ENCODE data around the gene PLSCR2. TPM values are rescaled to one million over a fixed set of nuclear protein-coding genes. Genes with fewer than 3 reads are reported as not detected.

PLSCR2 gene
- total and polyA plus RNA-seq, 4 donors: 0.25 TPM; not detected in 3

- 58% methylated on average over 1 of the region's 1 CpG for WGBS
These were observed 44.0 kb downstream of the PLSCR2 start for GRCh38 chr3:146425341-146425740.

GRCh38 chr3:146421819-146422759, 47.3 kb downstream of the PLSCR2 start:
- no peak overlapping the region for H3K27ac ChIP-seq (ENCODE audit: low read depth in 1 of 2, low read length in 2 of 2)
- 86% methylated on average over 5 of the region's 5 CpGs for WGBS
- peaks cover 0 to 3% (median 0%) of the 10 kb centered on the region in 4 donors for H3K9me3 ChIP-seq (ENCODE audit: control insufficient read depth in 4 of 4, low read length in 3 of 4)
- TF ChIP-seq RXRA (IDR thresholded peaks at IDR 0.05) (no peak), SP1 (IDR thresholded peaks at IDR 0.05) (no peak), FOXA1 (IDR thresholded peaks at IDR 0.05) (no peak), HNF4A (conservative IDR thresholded peaks at IDR 0.05) (no peak), YY1 (IDR thresholded peaks at IDR 0.05) (no peak), JUND (IDR thresholded peaks at IDR 0.05) (no peak), TAF1 (conservative IDR thresholded peaks at IDR 0.05) (no peak), GABPA (IDR thresholded peaks at IDR 0.05 in 1 of 2, conservative IDR thresholded peaks at IDR 0.05 in 1 of 2) (no peak)
- TF ChIP-seq, protein P1, sequence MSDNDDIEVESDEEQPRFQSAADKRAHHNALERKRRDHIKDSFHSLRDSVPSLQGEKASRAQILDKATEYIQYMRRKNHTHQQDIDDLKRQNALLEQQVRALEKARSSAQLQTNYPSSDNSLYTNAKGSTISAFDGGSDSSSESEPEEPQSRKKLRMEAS (IDR thresholded peaks at IDR 0.05): no peak
- TF ChIP-seq, protein P2, sequence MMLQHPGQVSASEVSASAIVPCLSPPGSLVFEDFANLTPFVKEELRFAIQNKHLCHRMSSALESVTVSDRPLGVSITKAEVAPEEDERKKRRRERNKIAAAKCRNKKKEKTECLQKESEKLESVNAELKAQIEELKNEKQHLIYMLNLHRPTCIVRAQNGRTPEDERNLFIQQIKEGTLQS (IDR thresholded peaks at IDR 0.05): no peak
- TF ChIP-seq, protein P3, sequence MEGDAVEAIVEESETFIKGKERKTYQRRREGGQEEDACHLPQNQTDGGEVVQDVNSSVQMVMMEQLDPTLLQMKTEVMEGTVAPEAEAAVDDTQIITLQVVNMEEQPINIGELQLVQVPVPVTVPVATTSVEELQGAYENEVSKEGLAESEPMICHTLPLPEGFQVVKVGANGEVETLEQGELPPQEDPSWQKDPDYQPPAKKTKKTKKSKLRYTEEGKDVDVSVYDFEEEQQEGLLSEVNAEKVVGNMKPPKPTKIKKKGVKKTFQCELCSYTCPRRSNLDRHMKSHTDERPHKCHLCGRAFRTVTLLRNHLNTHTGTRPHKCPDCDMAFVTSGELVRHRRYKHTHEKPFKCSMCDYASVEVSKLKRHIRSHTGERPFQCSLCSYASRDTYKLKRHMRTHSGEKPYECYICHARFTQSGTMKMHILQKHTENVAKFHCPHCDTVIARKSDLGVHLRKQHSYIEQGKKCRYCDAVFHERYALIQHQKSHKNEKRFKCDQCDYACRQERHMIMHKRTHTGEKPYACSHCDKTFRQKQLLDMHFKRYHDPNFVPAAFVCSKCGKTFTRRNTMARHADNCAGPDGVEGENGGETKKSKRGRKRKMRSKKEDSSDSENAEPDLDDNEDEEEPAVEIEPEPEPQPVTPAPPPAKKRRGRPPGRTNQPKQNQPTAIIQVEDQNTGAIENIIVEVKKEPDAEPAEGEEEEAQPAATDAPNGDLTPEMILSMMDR (IDR thresholded peaks at IDR 0.05; ENCODE audit: low read depth, low read length, missing input control): no peak
- no peak for DNase-seq (ENCODE audit: low spot score)
- no peaks in the 10 kb centered on the region for H3K27me3 ChIP-seq (ENCODE audit: control insufficient read depth in 4 of 4, insufficient read depth in 4 of 4, low read length in 3 of 4)
- no peaks in the 10 kb centered on the region for H3K4me1 ChIP-seq (ENCODE audit: control insufficient read depth in 4 of 4, insufficient read depth in 4 of 4, low read length in 3 of 4)
- no peak overlapping the region for H3K9ac ChIP-seq (ENCODE audit: low read depth in 1 of 2, low read length in 2 of 2)
- H3K4me3 ChIP-seq (ENCODE audit: low read depth in 1 of 3, low read length in 3 of 3): no peak overlapping the region
- no peaks in the 10 kb centered on the region for H3K36me3 ChIP-seq (ENCODE audit: control insufficient read depth in 4 of 4, insufficient read depth in 3 of 4, low read depth in 1 of 4, low read length in 3 of 4)

More at GRCh38 chr3:146425341-146425740, 44.0 kb downstream of the PLSCR2 start:
- no peaks in the 10 kb centered on the region for H3K27me3 ChIP-seq (ENCODE audit: control insufficient read depth in 4 of 4, insufficient read depth in 4 of 4, low read length in 3 of 4)
- no peak overlapping the region for H3K4me3 ChIP-seq (ENCODE audit: low read depth in 1 of 3, low read length in 3 of 3)
- no peaks in the 10 kb centered on the region for H3K36me3 ChIP-seq (ENCODE audit: control insufficient read depth in 4 of 4, insufficient read depth in 3 of 4, low read depth in 1 of 4, low read length in 3 of 4)
- peaks cover 0 to 3% (median 0%) of the 10 kb centered on the region in 4 donors for H3K9me3 ChIP-seq (ENCODE audit: control insufficient read depth in 4 of 4, low read length in 3 of 4)
- no peak for DNase-seq (ENCODE audit: low spot score)
- TF ChIP-seq HNF4G (IDR thresholded peaks at IDR 0.05): no peak
- no peak for TF ChIP-seq JUND (IDR thresholded peaks at IDR 0.05)
- no peak for TF ChIP-seq FOXA2 (IDR thresholded peaks at IDR 0.05)
- H3K9ac ChIP-seq (ENCODE audit: low read depth in 1 of 2, low read length in 2 of 2): no peak overlapping the region
- no peak overlapping the region for H3K27ac ChIP-seq (ENCODE audit: low read depth in 1 of 2, low read length in 2 of 2)
- H3K4me1 ChIP-seq (ENCODE audit: control insufficient read depth in 4 of 4, insufficient read depth in 4 of 4, low read length in 3 of 4): no peaks in the 10 kb centered on the region

DNA sequence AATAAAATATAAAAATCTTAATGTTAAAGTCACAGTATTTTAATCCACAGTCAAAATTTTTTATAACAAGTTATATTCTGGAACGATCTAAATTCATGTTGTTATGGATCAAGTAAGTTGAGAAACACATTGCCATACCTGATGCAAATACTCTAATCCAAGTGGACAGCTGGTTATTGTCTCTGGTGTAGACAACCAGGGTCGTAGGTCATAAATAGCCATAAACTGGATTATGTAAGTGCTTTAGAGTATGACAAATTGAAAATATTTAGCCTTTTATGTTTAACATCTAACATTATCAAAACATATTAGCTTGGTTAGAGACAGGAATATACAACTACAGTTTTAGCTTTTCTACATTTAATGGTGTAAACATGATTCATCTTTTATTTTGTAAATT, 53.0 kb downstream of the PLSCR2 start:
- no peak for TF ChIP-seq TAF1 (conservative IDR thresholded peaks at IDR 0.05)
- TF ChIP-seq, protein P3 (IDR thresholded peaks at IDR 0.05; ENCODE audit: low read depth, low read length, missing input control): no peak
- TF ChIP-seq FOXA2 (IDR thresholded peaks at IDR 0.05): no peak
- TF ChIP-seq GABPA (IDR thresholded peaks at IDR 0.05 in 1 of 2, conservative IDR thresholded peaks at IDR 0.05 in 1 of 2): no peak
- no peak for TF ChIP-seq ZBTB33 (IDR thresholded peaks at IDR 0.05)
- TF ChIP-seq SP1 (IDR thresholded peaks at IDR 0.05): no peak
- WGBS: 74% methylated on average over 2 of the region's 2 CpGs
- H3K4me3 ChIP-seq (ENCODE audit: low read depth in 1 of 3, low read length in 3 of 3): no peak overlapping the region
- no peak overlapping the region for H3K27ac ChIP-seq (ENCODE audit: low read depth in 1 of 2, low read length in 2 of 2)
- no peak overlapping the region for H3K9ac ChIP-seq (ENCODE audit: low read depth in 1 of 2, low read length in 2 of 2)
- H3K9me3 ChIP-seq (ENCODE audit: control insufficient read depth in 4 of 4, low read length in 3 of 4): peaks cover 0 to 10% (median 4%) of the 10 kb centered on the region in 4 donors
- H3K36me3 ChIP-seq (ENCODE audit: control insufficient read depth in 4 of 4, insufficient read depth in 3 of 4, low read depth in 1 of 4, low read length in 3 of 4): no peaks in the 10 kb centered on the region
- no peaks in the 10 kb centered on the region for H3K4me1 ChIP-seq (ENCODE audit: control insufficient read depth in 4 of 4, insufficient read depth in 4 of 4, low read length in 3 of 4)
- no peaks in the 10 kb centered on the region for H3K27me3 ChIP-seq (ENCODE audit: control insufficient read depth in 4 of 4, insufficient read depth in 4 of 4, low read length in 3 of 4)
- DNase-seq (ENCODE audit: low spot score): no peak

Data from liver (tissue), 9 donors.